Measurements from ENCODE around the gene CTSD. TPM values are rescaled to one million over a fixed set of nuclear protein-coding genes. Genes with fewer than 3 reads are reported as not detected.

Gene CTSD
- polyA plus RNA-seq, 1 donor from 2014 or later = 30.5 TPM

- no peaks in the 10 kb centered on the region for H3K36me3 ChIP-seq (ENCODE audit: insufficient read depth, low read length)
- H3K79me2 ChIP-seq (replicated peaks; ENCODE audit: insufficient read depth, low read length) = no peaks in the 10 kb centered on the region
- no peaks in the 10 kb centered on the region for H3K9me2 ChIP-seq (ENCODE audit: insufficient read depth, low read length)
- H2AFZ ChIP-seq (ENCODE audit: low read depth, low read length) = no peak overlapping the region
- no peak overlapping the region for H3K4me3 ChIP-seq (ENCODE audit: low read length)
- H4K20me1 ChIP-seq (ENCODE audit: insufficient read depth) = no peaks in the 10 kb centered on the region
- no peaks in the 10 kb centered on the region for H3F3A ChIP-seq (ENCODE audit: insufficient read depth, low read length, poor library complexity, severe bottlenecking)
- no peak overlapping the region for H3K4me2 ChIP-seq (ENCODE audit: low read length)
- H3K9ac ChIP-seq (ENCODE audit: low read length) = no peak overlapping the region
- peaks cover 18% of the 10 kb centered on the region for H3K27me3 ChIP-seq (ENCODE audit: insufficient read depth, low read depth, low read length)
- no peaks in the 10 kb centered on the region for H3K9me3 ChIP-seq (ENCODE audit: low read length)
- no peak overlapping the region for H3K27ac ChIP-seq (ENCODE audit: low read length)
- no peak for TF ChIP-seq REST (IDR thresholded peaks at IDR 0.05; ENCODE audit: borderline replicate concordance)
These were observed 20.1 kb downstream of the CTSD start for GRCh38 chr11:1743585-1744136.

- no peaks in the 10 kb centered on the region for H3K79me2 ChIP-seq (replicated peaks; ENCODE audit: insufficient read depth, low read length)
- no peaks in the 10 kb centered on the region for H3K9me2 ChIP-seq (ENCODE audit: insufficient read depth, low read length)
- no peak overlapping the region for H3K4me2 ChIP-seq (ENCODE audit: low read length)
- peaks cover 12% of the 10 kb centered on the region for H3K27me3 ChIP-seq (ENCODE audit: insufficient read depth, low read depth, low read length)
- TF ChIP-seq RAD21 (conservative IDR thresholded peaks at IDR 0.05) (no peak), SMC3 (conservative IDR thresholded peaks at IDR 0.05; ENCODE audit: poor library complexity) (no peak), MXI1 (conservative IDR thresholded peaks at IDR 0.05; ENCODE audit: poor library complexity, severe bottlenecking) (no peak), REST (IDR thresholded peaks at IDR 0.05; ENCODE audit: borderline replicate concordance) (no peak), EZH2 (IDR thresholded peaks at IDR 0.05; ENCODE audit: borderline replicate concordance, insufficient read depth, low read length, poor library complexity, severe bottlenecking) (no peak), POLR2AphosphoS5 (IDR thresholded peaks at IDR 0.05) (no peak), TAF1 (IDR thresholded peaks at IDR 0.05; ENCODE audit: low read depth) (no peak), EP300 (conservative IDR thresholded peaks at IDR 0.05; ENCODE audit: poor library complexity, severe bottlenecking) (no peak), CTCF (IDR thresholded peaks at IDR 0.05; ENCODE audit: poor library complexity, severe bottlenecking) (no peak)
- H2AFZ ChIP-seq (ENCODE audit: low read depth, low read length) = no peak overlapping the region
- no peaks in the 10 kb centered on the region for H3K36me3 ChIP-seq (ENCODE audit: insufficient read depth, low read length)
- H3K27ac ChIP-seq (ENCODE audit: low read length) = no peak overlapping the region
- H3K9me3 ChIP-seq (ENCODE audit: low read length) = no peaks in the 10 kb centered on the region
- H3F3A ChIP-seq (ENCODE audit: insufficient read depth, low read length, poor library complexity, severe bottlenecking) = no peaks in the 10 kb centered on the region
- H4K20me1 ChIP-seq (ENCODE audit: insufficient read depth) = no peaks in the 10 kb centered on the region
- no peak overlapping the region for H3K4me3 ChIP-seq (ENCODE audit: low read length)
- no peak overlapping the region for H3K9ac ChIP-seq (ENCODE audit: low read length)
These were observed 20.7 kb downstream of the CTSD start for GRCh38 chr11:1742869-1743584.

All from neural cell (in vitro differentiated cells).